Neural progenitor cell (in vitro differentiated cells): ENCODE results near the gene ABCC6.

Source experiments
- CTCF ChIP-seq: fragments of 200-600 bp; sonication (generic); IDR thresholded peaks from 2 replicates; pipeline ENCODE4 v1.5.1; 2017; ENCODE audit warnings: antibody characterized with exemption, mild to moderate bottlenecking
- EZH2 ChIP-seq: fragments of 200-600 bp; sonication (generic); IDR thresholded peaks from 2 replicates; pipeline ENCODE4 v1.6.1; 2017; ENCODE audit warnings: antibody characterized with exemption, mild to moderate bottlenecking, moderate library complexity

GRCh38 chr16:16109453-16110110, 113.7 kb downstream of the ABCC6 start:
- TF ChIP-seq CTCF (no peak), EZH2 (no peak)
